MG63 (cell line): ENCODE measurements around the gene GRM8. TPM values are rescaled to one million over a fixed set of nuclear protein-coding genes. Genes with fewer than 3 reads are reported as not detected.
A peak's percentile ranks its signal among the peaks of the same experiment; 100 is the strongest.
"Not testable (repeated sequence)": the region's sequence is repeated elsewhere in the genome, so short reads cannot be mapped to it uniquely, and the experiment has no call there.

Experiments
- DNase-seq: peaks from one replicate; pipeline ENCODE4 v3.0.0-alpha.2; 2020
- H3K27me3 ChIP-seq: fragments of 250-450 bp; sonication (Bioruptor Pico); 2 replicates; pipeline ENCODE4 v1.5.1; 2020; ENCODE audit warnings: mild to moderate bottlenecking, moderate library complexity
- H3K36me3 ChIP-seq: fragments of 250-450 bp; sonication (Bioruptor Pico); 2 replicates; pipeline ENCODE4 v1.5.1; 2020; ENCODE audit warnings: mild to moderate bottlenecking, moderate library complexity
- H3K4me3 ChIP-seq: fragments of 250-450 bp; sonication (Bioruptor Pico); 2 replicates; pipeline ENCODE4 v1.5.1; 2020; ENCODE audit warnings: mild to moderate bottlenecking, moderate library complexity
- H3K9me3 ChIP-seq: fragments of 250-450 bp; sonication (Bioruptor Pico); 2 replicates; pipeline ENCODE4 v1.5.1; 2020; ENCODE audit warnings: mild to moderate bottlenecking, moderate library complexity
- total RNA-seq: library from RNA; depleted of rRNA; stranded (reverse); fragments of >200 nt; shearing (Covaris generic); gene quantifications from 2 replicates; pipeline ENCODE4 v1.2.3, GENCODE V29; 2014; ENCODE audit warnings: low replicate concordance

The GRM8 gene
- total RNA-seq, 1 experiment from 2014 or later: not detected

GRCh38 chr7:126702242-126703016 is 550.3 kb downstream of the GRM8 start:
- Histone ChIP-seq H3K36me3 (no peaks in the 10 kb centered on the region), H3K4me3 (no peak overlapping the region), H3K27me3 (no peaks in the 10 kb centered on the region), H3K9me3 (no peaks in the 10 kb centered on the region)
- no peak for DNase-seq

- DNase-seq: peak; percentile 93
- no peaks in the 10 kb centered on the region for H3K36me3 ChIP-seq
- no peak overlapping the region for H3K4me3 ChIP-seq
- no peaks in the 10 kb centered on the region for H3K9me3 ChIP-seq
- no peaks in the 10 kb centered on the region for H3K27me3 ChIP-seq
Measured at GRCh38 chr7:126700807-126701604, 551.7 kb downstream of the GRM8 start.

GRCh38 chr7:126699707-126700106 is 553.0 kb downstream of the GRM8 start:
- no peaks in the 10 kb centered on the region for H3K9me3 ChIP-seq
- DNase-seq: no peak
- H3K27me3 ChIP-seq: no peaks in the 10 kb centered on the region
- no peaks in the 10 kb centered on the region for H3K36me3 ChIP-seq
- no peak overlapping the region for H3K4me3 ChIP-seq

GRCh38 chr7:126698909-126699308 is 553.8 kb downstream of the GRM8 start:
- Histone ChIP-seq H3K27me3 (no peaks in the 10 kb centered on the region), H3K36me3 (no peaks in the 10 kb centered on the region), H3K4me3 (no peak overlapping the region), H3K9me3 (no peaks in the 10 kb centered on the region)
- DNase-seq: no peak

- H3K36me3 ChIP-seq: no peaks in the 10 kb centered on the region
- DNase-seq: no peak
Measured at GRCh38 chr7:126698446-126698845, 554.3 kb downstream of the GRM8 start.

GRCh38 chr7:126696256-126697038 is 556.3 kb downstream of the GRM8 start:
- H3K9me3 ChIP-seq: no peaks in the 10 kb centered on the region
- H3K4me3 ChIP-seq: no peak overlapping the region
- no peaks in the 10 kb centered on the region for H3K27me3 ChIP-seq
- no peaks in the 10 kb centered on the region for H3K36me3 ChIP-seq
- no peak for DNase-seq

More at GRCh38 chr7:126698446-126698845, 554.3 kb downstream of the GRM8 start:
- no peak overlapping the region for H3K4me3 ChIP-seq
- no peaks in the 10 kb centered on the region for H3K9me3 ChIP-seq
- no peaks in the 10 kb centered on the region for H3K27me3 ChIP-seq

GRCh38 chr7:126690848-126691751 is 561.6 kb downstream of the GRM8 start:
- Histone ChIP-seq H3K36me3 (no peaks in the 10 kb centered on the region), H3K4me3 (no peak overlapping the region), H3K9me3 (no peaks in the 10 kb centered on the region), H3K27me3 (no peaks in the 10 kb centered on the region)
- no peak for DNase-seq

- H3K36me3 ChIP-seq: no peaks in the 10 kb centered on the region
- H3K27me3 ChIP-seq: no peaks in the 10 kb centered on the region
- no peak for DNase-seq
- no peaks in the 10 kb centered on the region for H3K9me3 ChIP-seq
- no peak overlapping the region for H3K4me3 ChIP-seq
Measured at GRCh38 chr7:126690104-126690503, 562.6 kb downstream of the GRM8 start.

- Histone ChIP-seq H3K4me3 (no peak overlapping the region), H3K27me3 (no peaks in the 10 kb centered on the region), H3K36me3 (no peaks in the 10 kb centered on the region), H3K9me3 (no peaks in the 10 kb centered on the region)
- no peak for DNase-seq
Measured at GRCh38 chr7:126689037-126689436, 563.7 kb downstream of the GRM8 start.

GRCh38 chr7:126686474-126686873 is 566.3 kb downstream of the GRM8 start:
- Histone ChIP-seq H3K4me3 (no peak overlapping the region), H3K36me3 (no peaks in the 10 kb centered on the region), H3K27me3 (no peaks in the 10 kb centered on the region), H3K9me3 (no peaks in the 10 kb centered on the region)
- DNase-seq: peak; percentile 53

GRCh38 chr7:126685596-126685995 is 567.1 kb downstream of the GRM8 start:
- Histone ChIP-seq H3K9me3 (no peaks in the 10 kb centered on the region), H3K27me3 (no peaks in the 10 kb centered on the region), H3K4me3 (no peak overlapping the region), H3K36me3 (no peaks in the 10 kb centered on the region)
- DNase-seq: no peak

- no peaks in the 10 kb centered on the region for H3K36me3 ChIP-seq
- DNase-seq: no peak
- H3K9me3 ChIP-seq: no peaks in the 10 kb centered on the region
- H3K4me3 ChIP-seq: no peak overlapping the region
- no peaks in the 10 kb centered on the region for H3K27me3 ChIP-seq
Measured at GRCh38 chr7:126685018-126685573, 567.6 kb downstream of the GRM8 start.

- no peak for DNase-seq
- no peaks in the 10 kb centered on the region for H3K36me3 ChIP-seq
Measured at GRCh38 chr7:126682176-126682575, 570.6 kb downstream of the GRM8 start.

GRCh38 chr7:126668762-126669161 is 584.0 kb downstream of the GRM8 start:
- not testable (repeated sequence) for H3K27me3 ChIP-seq, DNase-seq, H3K4me3 ChIP-seq, H3K36me3 ChIP-seq, H3K9me3 ChIP-seq

More at GRCh38 chr7:126682176-126682575, 570.6 kb downstream of the GRM8 start:
- H3K9me3 ChIP-seq: no peaks in the 10 kb centered on the region
- no peak overlapping the region for H3K4me3 ChIP-seq
- no peaks in the 10 kb centered on the region for H3K27me3 ChIP-seq

- Histone ChIP-seq H3K4me3 (no peak overlapping the region), H3K27me3 (no peaks in the 10 kb centered on the region), H3K36me3 (no peaks in the 10 kb centered on the region), H3K9me3 (no peaks in the 10 kb centered on the region)
- DNase-seq: no peak
Measured at GRCh38 chr7:126668367-126668752, 584.4 kb downstream of the GRM8 start.
